ENCODE measurements around the gene CMYA5.
"Not testable (repeated sequence)": the region's sequence is repeated elsewhere in the genome, so short reads cannot be mapped to it uniquely, and the experiment has no call there.

CMYA5 gene

DNA sequence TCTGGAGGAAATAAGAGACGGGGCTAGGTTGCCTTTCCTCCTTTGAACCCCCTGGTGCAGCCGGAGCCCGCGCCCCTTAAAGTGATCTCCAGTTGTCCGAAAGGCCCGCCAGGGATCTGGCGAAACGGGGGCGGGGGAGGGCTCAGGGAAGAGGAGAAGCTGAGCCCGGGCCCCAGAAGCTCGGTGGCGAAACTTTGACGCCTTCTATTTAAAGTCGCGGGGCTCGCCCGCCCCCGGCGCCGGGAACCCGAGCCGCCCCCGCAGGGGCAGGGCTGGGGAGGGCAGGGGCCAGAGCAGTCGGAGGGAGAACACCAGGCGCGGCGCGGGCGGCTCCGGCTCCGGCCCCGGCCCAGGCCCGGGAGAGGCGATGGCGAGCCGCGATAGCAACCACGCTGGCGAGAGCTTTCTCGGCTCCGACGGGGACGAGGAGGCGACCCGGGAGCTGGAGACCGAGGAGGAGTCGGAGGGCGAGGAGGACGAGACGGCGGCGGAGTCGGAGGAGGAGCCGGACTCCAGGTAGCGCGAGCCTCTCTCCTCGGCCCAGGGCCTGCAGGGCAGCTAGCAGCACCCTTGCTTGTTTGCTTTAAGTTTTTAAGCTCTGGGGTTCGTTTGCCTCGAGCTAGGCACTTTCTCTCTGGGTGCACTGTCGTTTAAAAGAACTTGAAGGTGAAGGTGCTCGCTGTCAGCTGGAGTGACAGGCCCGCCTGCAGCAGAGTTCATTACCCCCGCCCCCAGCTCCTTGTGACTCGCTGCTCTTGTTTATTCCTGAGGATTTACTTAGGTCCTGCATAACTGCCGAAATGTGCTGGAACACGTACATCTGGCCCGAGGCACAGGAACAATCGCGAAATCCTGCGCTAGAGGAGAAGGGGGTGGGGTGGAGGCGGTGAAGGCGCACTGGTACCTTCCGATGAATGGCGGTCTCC is at the start of gene CMYA5:
TSS of gene CMYA5 (plus strand) at position 296 of the 926 bp plus-strand sequence. CDS start at position 368, 72 bp downstream.
- no peak for DNase-seq

DNA sequence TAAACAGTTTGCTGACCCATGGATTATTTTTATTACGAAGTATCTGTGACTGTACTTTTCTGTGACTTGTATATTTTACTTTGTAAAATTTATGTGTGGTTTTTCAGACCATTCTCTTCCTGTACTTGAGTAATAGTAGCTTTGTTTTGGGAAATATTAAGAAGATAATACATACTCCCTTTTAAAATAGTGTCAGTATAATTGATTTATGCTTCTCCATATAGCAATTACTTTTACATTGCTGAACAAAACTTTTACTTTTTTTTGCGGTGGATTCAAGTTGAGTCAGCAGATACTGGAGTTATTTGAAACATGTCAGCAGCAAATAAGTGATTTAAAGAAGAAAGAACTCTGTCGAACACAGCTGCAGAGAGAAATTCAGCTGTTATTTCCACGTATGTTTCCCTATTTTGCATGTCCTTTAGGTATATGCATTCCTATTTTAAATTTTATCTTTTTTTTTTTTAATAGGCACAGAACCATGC is 49.0 kb upstream of the CMYA5 start:
- DNase-seq: no peak

DNA sequence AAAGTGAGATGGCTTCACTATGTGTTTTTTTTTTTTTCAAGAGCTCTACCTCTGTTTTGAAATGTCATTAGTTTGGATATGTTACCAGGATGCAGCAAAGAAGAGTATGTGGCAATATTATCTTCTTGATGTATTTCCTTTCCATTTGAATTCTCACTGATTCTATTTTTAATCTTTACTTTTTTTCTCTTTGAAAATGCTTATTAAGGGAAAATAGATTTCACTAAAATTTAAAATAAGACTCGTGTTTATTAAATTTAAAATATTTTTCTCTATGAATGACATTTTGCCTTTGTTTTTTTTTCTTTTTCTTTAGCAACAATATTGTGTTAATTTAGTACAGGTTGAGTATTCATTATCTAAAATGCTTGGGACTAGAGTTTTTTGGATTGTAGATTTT is 48.2 kb upstream of the CMYA5 start:
- DNase-seq: no peak

- no peak for DNase-seq
Observed at GRCh38 chr5:79642210-79642609, 47.4 kb upstream of the CMYA5 start.

DNA sequence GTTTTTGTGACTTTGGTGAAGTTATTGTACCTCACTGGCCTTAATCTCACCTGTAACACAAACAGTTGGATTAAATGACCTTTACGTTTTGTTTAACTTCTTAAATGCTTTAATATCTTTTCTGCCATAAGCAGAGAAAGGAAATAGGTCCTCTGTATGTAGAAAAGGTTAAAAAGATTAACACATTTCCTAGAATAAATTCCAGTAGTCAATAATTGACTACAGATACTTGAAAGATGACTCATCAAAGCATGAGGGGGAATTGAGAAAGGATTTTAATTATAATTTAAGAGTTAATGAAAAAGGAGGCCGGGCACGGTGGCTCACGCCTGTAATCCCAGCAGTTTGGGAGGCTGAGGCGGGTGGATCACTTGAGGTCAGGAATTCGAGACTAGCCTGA is 35.8 kb upstream of the CMYA5 start:
- no peak for DNase-seq

DNA sequence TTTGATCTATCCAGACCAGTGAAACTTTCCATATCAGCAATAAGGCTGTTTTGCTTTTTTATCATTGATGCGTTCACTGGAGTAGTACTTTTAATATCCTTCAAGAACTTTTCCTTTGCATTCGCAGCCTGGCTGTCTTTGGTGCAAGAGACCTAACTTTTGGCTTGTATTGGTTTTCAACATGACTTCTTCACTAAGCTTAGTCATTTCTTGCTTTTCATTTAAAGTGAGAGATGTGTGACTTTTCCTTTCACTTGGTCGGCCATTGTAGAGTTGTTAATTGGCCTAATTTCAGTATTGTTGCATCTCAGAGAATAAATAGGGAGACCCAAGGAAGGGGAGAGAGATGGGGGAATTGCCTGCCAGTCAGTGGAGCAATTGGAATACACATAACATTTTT is 26.4 kb upstream of the CMYA5 start:
- DNase-seq: no peak

GRCh38 chr5:79666758-79667157 is 22.9 kb upstream of the CMYA5 start:
- no peak for DNase-seq

GRCh38 chr5:79672392-79672791 is 17.2 kb upstream of the CMYA5 start:
- DNase-seq: no peak

DNA sequence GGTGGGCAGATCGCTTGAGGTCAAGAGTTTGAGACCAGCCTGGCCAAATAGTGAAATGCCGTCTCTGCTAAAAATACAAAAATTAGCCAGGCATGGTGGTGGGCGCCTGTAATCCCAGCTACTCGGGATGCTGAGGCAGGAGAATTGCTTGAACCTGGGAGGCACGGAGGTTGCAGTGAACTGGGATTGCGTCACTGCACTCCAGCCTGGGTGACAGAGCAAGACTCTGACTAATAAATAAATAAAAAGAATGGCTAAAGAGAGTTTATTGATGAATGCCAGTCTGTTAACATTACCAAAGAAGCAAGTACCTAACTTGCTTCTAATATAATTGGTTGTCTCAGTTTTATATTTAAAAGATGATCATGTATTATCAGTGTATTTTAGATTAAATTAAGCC is 13.3 kb upstream of the CMYA5 start:
- DNase-seq: not testable (repeated sequence)

- DNase-seq: not testable (repeated sequence)
Observed at GRCh38 chr5:79682102-79682501, 7.5 kb upstream of the CMYA5 start.

DNA sequence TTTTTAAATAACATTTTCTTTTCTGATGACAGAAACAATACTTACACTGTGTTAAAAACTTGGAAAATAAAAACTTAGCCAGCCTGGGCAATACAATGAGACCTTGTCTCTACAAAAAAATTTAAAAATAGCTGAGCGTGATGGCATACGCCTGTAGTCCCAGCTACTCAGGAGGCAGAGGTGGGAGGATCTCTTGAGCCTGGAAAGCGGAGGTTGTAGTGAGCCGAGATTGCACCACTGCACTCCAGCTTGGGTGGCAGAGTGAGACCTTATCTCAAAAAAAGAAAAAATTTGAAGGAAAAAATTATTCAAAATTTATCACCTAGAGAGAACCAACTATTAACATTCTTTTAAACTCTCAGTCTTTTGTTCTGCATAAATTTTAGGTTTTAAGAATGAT is 4.9 kb upstream of the CMYA5 start:
- no peak for DNase-seq

- DNase-seq: no peak
Observed at GRCh38 chr5:79685627-79686026, 4.0 kb upstream of the CMYA5 start.

- DNase-seq: no peak
Observed at GRCh38 chr5:79686799-79687198, 2.8 kb upstream of the CMYA5 start.

GRCh38 chr5:79687889-79688288 is 1.7 kb upstream of the CMYA5 start:
- DNase-seq: no peak

DNA sequence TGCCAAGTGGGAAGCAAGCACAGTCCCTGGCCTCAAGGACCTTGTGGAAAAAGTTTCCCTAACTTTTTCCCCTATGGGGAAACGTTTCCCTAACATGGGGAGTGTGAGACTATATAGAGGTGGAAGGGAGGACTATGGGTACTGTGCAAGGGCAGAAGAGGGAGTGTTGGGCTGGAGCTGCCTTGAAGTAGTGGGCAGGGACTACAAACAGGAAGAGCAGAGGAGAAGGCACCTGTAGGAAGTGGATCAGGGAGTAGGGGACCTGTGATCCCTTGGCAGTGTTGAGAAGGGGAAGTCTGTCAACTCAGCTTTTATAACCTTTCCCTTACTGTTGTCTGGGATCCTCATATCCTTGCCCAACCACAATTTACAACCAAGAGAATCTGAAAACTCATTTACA is 1.4 kb downstream of the CMYA5 start:
- no peak for DNase-seq

- DNase-seq: no peak
Observed at GRCh38 chr5:79692596-79692995, 3.0 kb downstream of the CMYA5 start.

DNA sequence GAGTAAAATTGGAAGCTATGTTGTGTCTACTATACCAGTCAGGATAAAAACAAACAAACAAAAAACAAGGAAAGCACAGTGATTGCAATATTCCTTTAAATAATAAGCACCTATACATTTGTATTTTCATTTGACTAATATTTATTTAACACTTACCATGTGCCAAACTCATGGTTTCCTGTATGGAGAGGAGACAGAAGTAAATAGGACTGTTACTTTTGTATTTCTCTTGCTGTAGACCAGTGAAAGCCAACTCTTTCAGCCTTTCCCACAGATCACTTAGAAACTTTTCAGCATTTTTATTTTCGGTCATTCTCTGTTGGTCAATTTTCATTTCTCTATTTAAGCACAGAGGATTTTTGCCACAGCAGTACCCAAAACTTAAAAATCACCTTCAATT is 4.5 kb downstream of the CMYA5 start:
- DNase-seq: no peak

GRCh38 chr5:79694652-79695051 is 5.0 kb downstream of the CMYA5 start:
- no peak for DNase-seq

- DNase-seq: no peak
Observed at GRCh38 chr5:79695526-79695925, 5.9 kb downstream of the CMYA5 start.

GRCh38 chr5:79697222-79698170 is 7.9 kb downstream of the CMYA5 start:
- no peak for DNase-seq

GRCh38 chr5:79699763-79700400 is 10.2 kb downstream of the CMYA5 start:
- no peak for DNase-seq

- DNase-seq: no peak
Observed at GRCh38 chr5:79702606-79703380, 13.2 kb downstream of the CMYA5 start.

All from T1000 (cell line).